NCI-H1436 (cell line): ENCODE results near the gene LYSMD4.
A peak's percentile ranks its signal among the peaks of the same experiment; 100 is the strongest.

Experiments used
- DNase-seq: peaks from one replicate; lab custom pipeline; 2025; lab: John Stamatoyannopoulos, UW

LYSMD4 gene

DNA sequence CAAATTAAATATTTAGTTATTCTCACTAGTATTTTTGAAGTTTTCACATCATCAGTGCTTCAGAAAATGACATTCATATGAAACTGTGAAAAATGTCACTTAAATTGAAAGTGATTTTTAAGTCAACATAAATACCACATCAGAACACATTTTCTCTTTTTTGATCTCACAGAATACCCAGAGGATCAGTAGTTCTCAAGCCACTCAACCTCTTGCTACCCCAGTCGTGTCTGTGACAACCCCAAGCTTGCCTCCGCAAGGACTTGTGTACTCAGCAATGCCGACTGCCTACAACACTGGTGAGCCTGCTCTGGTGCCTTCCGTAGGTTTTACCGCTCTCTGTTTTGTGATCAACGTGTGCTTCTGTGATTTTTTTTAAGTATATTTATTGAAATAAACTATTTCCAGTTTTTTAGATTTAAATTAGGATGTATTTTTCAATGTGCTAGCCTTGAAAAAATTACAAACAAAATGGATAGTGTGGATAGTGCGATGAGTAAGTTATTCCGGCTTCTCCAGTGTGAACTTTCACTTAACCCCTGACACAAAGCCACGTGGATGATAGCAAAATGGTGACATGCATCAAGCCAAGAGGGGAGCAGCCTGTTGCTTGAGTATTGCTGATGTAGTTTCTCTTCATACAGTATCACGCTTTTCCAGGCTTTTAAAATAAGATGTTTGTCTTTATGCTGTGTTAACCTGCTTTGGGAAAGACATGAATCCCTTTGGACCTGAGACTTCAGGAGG, 26.5 kb downstream of the LYSMD4 start:
- no peak for DNase-seq

DNA sequence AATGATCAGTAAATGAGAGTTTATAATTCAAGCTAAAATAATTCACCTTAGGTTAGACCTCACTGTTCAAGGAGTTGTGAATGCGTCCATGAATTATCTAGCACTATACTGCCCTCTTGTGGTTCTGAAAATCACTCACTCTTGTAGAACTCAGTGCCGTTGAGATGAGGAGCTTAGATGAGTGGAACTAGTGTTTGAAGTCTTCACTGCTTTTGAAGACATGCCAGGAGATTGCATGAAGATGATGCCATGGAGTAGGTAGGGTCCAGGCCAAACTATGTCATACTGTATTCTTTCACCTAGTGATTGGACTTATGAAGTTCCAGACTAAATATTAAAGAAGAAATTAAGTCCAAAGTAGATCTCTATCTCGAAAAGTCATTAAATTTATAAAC, 28.8 kb downstream of the LYSMD4 start:
- DNase-seq, result peak; percentile 56

DNA sequence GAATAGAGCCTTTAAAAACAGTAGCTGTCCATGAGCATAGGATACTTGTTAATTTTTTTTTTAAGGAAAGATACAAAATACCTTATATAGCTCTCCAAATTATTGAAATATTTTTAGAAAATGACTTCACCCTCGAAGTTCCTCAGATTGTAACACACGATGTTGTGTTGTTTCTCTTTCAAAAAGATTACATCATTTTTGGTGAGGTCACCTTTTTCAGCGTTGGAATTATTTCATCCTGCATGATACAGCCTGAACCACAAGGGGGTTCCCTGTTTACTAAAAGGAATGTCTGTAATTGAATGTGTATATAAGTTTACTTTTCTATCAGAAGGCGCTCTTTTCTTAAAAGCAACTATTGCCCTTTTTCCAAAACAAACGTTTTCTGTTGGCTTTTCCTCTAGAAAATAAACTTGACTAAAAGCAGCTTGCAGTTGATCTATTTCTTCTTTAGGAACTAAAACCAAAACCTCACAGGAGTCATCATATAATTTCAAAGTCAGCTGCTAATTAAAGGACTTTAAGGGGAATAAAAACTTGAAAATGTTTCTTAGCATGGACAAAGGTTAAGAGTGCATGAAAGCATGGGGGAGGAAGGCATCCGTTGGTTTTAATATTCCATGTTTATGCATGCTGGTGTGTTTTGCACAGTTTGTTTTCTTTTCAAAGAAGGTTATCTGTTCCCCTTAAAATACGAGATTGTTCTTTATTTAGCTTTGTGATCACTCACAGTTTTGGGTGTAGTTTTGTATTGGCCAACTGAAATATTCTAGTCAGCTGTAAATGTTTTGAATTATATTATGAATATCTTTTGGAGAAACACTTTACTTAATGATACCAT, 29.4 kb downstream of the LYSMD4 start:
- DNase-seq, result no peak

DNA sequence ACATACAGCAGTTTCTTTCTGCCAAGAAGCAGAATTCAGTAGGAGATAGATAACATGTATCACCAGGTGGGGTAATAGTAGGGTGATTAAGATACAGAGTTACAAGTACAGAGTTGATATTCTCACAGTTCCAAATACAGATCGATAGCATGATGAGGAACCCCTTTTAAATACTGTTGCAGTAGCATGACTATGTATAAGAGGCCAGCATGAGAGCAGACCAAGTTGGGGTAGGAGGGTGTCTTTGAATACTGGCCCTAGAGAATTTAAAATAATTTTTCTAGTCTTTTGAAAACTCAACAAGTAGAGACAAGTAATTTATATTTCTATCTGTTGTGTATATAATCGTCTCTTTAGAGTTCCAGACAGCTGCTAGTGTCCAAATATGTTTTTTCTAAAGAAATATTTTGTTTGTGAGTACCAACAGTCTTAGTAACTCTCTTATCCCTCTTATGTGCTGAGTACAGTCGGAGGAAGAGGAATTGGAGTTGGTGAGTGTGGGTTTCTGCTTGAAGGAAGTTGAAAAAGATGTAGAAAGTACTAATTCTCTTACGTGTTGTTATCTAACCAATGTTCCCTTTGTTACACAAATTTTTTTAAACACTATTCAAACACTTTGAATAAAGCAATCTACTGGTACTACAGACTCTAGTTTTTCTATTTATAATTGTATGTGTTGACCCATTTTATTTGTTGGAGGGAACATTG, 30.2 kb downstream of the LYSMD4 start:
- DNase-seq, result no peak

DNA sequence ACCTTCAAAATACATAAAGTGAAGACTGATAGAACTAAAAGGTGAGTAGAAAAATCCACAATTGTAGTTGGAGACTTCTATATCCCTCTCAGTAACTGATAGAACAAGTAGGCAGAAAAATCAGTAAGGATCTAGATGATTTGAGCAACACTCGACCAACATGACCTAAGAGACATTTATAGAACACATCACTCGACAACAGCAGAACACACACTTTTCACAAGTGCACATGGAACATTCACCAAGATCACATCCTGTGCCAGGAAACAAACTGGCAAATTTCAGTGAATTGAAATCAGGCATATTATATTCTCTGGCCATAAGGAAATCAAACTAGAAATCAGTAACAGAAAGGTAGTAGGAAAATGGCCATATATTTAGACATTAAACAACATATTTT, 37.1 kb downstream of the LYSMD4 start:
- no peak for DNase-seq

DNA sequence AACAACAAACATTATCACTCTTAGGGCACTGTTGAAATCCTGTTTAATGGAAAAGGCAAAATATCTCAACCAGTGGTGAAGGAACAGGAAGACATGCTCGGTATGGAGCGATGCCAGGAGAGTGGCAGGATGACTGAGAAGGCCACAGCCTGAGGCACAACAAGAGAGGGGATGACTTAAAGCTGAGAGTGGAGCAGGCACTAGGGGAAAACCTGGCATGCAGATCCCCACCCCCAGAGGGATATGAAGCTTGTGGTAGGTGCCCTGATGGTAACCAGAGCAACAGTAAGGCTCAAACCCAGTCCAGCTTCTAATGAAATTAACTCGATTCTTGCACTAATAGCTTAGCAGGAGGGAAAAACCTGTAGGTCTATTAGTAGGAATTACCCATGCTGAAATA, 40.4 kb downstream of the LYSMD4 start:
- no peak for DNase-seq

DNA sequence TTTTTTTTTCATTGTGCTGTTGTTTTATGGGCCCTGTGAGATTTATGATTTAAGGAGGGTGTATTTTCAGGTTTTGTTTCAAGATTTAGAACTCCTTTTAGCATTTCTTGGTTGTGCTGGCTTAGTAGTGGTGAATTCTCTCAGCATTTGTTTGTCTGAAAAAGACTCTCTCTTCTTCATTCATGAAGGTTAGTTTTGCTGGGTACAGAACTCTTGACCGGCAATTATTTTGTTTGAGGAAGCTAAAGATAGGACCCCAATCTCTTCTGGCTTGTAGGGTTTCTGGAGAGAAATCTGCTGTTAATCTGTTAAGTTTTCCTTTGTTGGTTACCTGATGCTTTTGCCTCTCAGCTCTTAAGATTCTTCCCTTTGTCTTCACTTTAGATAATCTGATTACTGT, 46.9 kb downstream of the LYSMD4 start:
- DNase-seq, result no peak

DNA sequence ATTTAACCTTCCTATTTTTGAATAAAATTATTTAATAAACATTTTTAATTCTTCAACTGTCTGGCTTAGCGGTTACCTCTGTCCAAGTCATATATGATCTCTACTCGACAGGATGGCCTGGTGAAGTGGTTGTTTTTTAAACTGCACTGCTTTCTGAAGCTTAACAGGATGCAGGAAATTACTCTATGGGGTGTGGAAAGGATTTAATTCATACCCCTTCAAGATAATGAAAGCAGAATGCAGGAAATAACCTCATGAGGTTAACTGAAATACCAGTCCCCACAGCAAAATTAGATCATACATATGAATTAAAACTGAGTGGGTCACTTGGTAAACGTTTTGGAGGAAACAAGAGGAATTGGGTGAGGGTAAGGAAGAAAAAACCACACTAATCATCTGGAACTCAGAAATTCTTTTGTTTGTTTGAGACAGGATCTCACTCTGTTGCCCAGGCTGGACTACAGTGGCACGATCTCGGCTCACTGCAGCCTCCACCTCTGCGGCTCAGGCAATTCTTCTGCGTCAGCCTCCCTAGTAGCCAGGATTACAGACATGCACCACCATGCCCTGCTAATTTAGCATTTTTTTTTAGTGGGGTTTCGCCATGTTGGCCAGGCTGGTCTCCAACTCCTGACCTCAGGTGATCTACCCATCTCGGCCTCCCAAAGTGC, 50.1 kb downstream of the LYSMD4 start:
- DNase-seq, result no peak

DNA sequence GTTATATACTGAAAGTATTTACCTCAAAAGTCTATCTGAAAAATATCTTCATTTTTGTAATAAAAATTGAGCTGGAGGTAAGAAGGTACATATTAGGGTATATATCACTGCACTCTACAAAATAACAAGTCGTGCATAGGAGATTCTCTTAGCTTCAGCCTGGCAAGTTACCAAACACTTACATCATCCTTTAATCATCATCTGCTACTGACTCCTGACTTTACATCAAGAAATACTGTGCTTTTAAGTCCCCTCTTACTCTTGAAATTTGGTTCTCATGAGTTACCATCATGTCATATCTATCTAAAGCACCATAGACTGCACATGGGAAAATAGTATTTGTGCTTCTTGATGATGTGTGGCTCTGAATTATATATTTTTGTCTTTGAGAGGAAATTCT, 50.8 kb downstream of the LYSMD4 start:
- DNase-seq, result no peak

DNA sequence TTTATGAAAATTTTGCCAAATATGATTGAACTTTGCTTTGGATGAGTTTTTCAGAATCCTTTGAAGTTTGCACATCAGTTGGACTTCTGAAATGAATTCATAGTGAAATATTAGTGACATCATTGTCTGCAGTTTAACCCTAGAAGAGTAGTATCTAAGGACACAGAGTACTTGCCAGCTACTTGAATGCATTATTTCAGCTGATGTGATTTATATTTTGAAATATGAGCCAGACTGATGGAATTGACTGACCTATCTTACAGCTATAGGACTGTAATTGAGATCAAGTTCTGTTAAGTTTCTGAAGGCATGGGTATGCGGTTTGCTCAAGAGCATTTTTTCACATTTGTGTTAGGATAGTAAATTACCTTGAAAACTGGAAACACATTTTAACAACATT, 51.2 kb downstream of the LYSMD4 start:
- no peak for DNase-seq

DNA sequence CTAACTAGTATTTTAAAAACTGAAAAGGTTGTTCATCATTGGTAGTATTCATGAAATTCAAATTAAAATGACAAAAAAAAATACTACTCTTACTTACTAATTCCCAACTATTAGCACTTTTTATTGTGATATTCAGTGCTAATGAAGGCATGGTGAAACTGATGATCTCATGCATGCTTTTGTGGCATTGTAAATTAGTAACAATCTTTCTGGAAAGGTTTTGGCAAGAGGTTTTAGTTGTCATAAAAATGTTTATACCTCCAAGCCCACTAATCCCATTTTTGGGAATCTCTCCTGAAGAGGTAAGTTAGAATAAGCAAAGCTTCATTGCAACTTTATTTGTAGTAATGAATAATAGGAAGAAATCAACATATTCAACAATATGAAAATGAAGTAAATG, 53.0 kb downstream of the LYSMD4 start:
- DNase-seq, result no peak

DNA sequence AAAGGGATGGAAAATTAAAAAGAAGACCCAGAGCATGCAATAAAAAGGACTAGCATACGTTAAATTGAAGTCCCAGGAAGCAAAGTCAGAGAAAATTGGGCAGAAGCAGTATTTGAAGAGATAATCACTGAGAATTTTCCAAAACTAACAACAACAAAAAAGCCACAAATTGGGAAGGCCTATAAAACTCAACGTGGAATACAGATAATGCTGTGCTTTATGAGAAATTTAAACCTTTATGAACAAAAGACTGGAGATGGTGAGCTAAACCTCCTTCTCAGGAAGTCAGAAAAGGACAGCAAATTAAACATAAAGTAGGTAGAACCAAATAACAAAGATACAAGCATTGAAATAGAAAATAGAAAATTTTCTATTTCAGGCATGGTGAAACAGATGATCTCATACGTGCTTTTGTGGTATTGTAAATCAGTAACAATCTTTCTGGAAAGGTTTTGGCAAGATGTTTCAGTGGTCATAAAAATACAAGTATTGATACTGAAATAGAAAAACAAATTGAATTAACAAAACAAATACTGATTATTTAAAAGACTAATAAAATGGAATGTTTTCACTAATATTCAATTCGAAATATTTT, 55.6 kb downstream of the LYSMD4 start:
- no peak for DNase-seq
